ENCODE data around the gene BUD31.
A peak's percentile ranks its signal among the peaks of the same experiment; 100 is the strongest.

The BUD31 gene

DNA sequence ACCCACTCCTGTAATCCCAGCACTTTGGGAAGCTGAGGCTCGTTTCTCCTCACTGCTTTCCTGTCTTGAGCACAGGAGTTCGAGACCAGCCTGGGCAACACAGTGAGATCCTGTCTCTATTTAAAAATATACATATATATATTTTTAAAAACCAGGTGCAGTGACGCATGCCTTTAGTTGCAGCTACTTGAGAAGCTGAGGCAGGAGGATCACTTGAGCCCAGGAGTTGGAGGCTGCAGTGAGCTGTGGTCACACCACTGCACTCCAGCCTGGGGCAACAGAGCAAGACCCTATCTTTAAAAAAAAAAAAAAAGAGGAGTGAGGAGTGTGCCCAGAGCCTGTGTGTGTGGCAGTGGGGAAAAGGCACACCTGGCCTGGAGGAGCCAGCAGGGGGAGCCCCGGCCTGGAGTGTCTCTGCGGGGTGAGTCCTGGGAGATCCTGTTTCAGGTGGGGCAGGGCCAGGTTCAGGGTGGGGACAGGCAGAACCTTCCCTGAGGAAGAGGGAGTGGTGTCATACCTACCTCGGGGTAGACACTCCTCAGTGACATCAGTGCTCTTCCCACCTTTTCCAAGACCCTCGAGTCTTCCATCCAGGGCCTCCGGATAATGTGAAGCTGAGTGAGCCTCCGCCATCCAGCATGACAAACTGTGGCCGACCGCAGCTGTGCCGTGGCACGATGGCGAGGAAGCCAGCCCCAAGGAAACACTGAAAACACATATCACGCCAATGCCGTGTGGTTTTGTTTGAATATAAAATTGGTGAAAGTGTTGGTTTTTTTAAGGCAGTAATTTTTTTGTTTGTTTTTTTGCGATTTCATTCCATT, 43.2 kb upstream of the BUD31 start:
- H3K9me3 ChIP-seq (ENCODE audit: severe bottlenecking) = no peaks in the 10 kb centered on the region
- peak; percentile 79 for TF ChIP-seq CTCF (IDR thresholded peaks at IDR 0.05; ENCODE audit: poor library complexity, severe bottlenecking)
- peaks cover 8% of the 10 kb centered on the region for H3K4me1 ChIP-seq (ENCODE audit: insufficient read depth, poor library complexity, severe bottlenecking)
- DNase-seq (ENCODE audit: low spot score) = no peak
- peak overlapping the region; percentile 4 for H3K27ac ChIP-seq (ENCODE audit: poor library complexity, severe bottlenecking)
- peak; percentile 79 for ATAC-seq (ENCODE audit: low read depth)
- no peak overlapping the region for H3K4me3 ChIP-seq (ENCODE audit: severe bottlenecking)
- peaks cover 66% of the 10 kb centered on the region for H3K36me3 ChIP-seq (ENCODE audit: low read depth)
- H3K27me3 ChIP-seq (ENCODE audit: insufficient read depth, poor library complexity, severe bottlenecking) = no peaks in the 10 kb centered on the region

DNA sequence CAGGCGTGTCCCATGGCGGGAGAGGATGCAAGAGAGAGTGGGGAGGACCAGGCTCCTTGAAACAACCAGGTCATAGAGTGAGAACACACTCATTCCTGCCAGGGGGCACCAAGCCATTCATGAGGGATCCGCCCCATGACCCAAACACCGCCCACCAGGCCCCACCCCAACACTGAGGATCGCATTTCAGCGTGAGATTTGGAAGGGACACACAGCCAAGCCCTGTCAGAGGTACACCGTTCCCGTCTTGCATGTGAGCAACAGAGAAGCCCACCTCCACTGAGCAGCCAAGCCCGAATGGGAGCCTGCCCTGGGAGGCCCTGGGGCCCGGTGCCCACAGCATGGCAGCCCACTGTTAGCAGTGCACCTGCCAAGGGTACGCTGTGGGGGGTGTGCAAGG, 42.1 kb upstream of the BUD31 start:
- no peak overlapping the region for H3K27ac ChIP-seq (ENCODE audit: poor library complexity, severe bottlenecking)
- no peaks in the 10 kb centered on the region for H3K9me3 ChIP-seq (ENCODE audit: severe bottlenecking)
- H3K4me3 ChIP-seq (ENCODE audit: severe bottlenecking) = no peak overlapping the region
- H3K4me1 ChIP-seq (ENCODE audit: insufficient read depth, poor library complexity, severe bottlenecking) = peaks cover 11% of the 10 kb centered on the region
- TF ChIP-seq CTCF (IDR thresholded peaks at IDR 0.05; ENCODE audit: poor library complexity, severe bottlenecking) = no peak
- H3K27me3 ChIP-seq (ENCODE audit: insufficient read depth, poor library complexity, severe bottlenecking) = no peaks in the 10 kb centered on the region
- no peak for ATAC-seq (ENCODE audit: low read depth)
- peaks cover 55% of the 10 kb centered on the region for H3K36me3 ChIP-seq (ENCODE audit: low read depth)
- DNase-seq (ENCODE audit: low spot score) = no peak

- H3K27ac ChIP-seq (ENCODE audit: poor library complexity, severe bottlenecking) = peak overlapping the region; percentile 33
- H3K9me3 ChIP-seq (ENCODE audit: severe bottlenecking) = no peaks in the 10 kb centered on the region
- no peak overlapping the region for H3K4me3 ChIP-seq (ENCODE audit: severe bottlenecking)
- H3K4me1 ChIP-seq (ENCODE audit: insufficient read depth, poor library complexity, severe bottlenecking) = peaks cover 20% of the 10 kb centered on the region
- ATAC-seq (ENCODE audit: low read depth) (peak; percentile 64), DNase-seq (ENCODE audit: low spot score) (no peak)
- no peaks in the 10 kb centered on the region for H3K27me3 ChIP-seq (ENCODE audit: insufficient read depth, poor library complexity, severe bottlenecking)
- no peak for TF ChIP-seq CTCF (IDR thresholded peaks at IDR 0.05; ENCODE audit: poor library complexity, severe bottlenecking)
- peaks cover 37% of the 10 kb centered on the region for H3K36me3 ChIP-seq (ENCODE audit: low read depth)
Observed at GRCh38 chr7:99368750-99369389, 39.9 kb upstream of the BUD31 start.

GRCh38 chr7:99369767-99370391, 38.9 kb upstream of the BUD31 start:
- no peaks in the 10 kb centered on the region for H3K9me3 ChIP-seq (ENCODE audit: severe bottlenecking)
- H3K4me3 ChIP-seq (ENCODE audit: severe bottlenecking) = no peak overlapping the region
- H3K4me1 ChIP-seq (ENCODE audit: insufficient read depth, poor library complexity, severe bottlenecking) = peaks cover 20% of the 10 kb centered on the region
- ATAC-seq (ENCODE audit: low read depth) (no peak), DNase-seq (ENCODE audit: low spot score) (no peak)
- peaks cover 26% of the 10 kb centered on the region for H3K36me3 ChIP-seq (ENCODE audit: low read depth)
- peak overlapping the region; percentile 33 for H3K27ac ChIP-seq (ENCODE audit: poor library complexity, severe bottlenecking)
- no peaks in the 10 kb centered on the region for H3K27me3 ChIP-seq (ENCODE audit: insufficient read depth, poor library complexity, severe bottlenecking)
- no peak for TF ChIP-seq CTCF (IDR thresholded peaks at IDR 0.05; ENCODE audit: poor library complexity, severe bottlenecking)
